NCI-H1417 (cell line): ENCODE measurements around the gene KLK1.
"Not testable (repeated sequence)": the region's sequence is repeated elsewhere in the genome, so short reads cannot be mapped to it uniquely, and the experiment has no call there.

Experiments used
- DNase-seq, 3 experiments: peaks; one replicate each; lab custom pipeline; 2025; lab: John Stamatoyannopoulos, UW

Gene KLK1

DNA sequence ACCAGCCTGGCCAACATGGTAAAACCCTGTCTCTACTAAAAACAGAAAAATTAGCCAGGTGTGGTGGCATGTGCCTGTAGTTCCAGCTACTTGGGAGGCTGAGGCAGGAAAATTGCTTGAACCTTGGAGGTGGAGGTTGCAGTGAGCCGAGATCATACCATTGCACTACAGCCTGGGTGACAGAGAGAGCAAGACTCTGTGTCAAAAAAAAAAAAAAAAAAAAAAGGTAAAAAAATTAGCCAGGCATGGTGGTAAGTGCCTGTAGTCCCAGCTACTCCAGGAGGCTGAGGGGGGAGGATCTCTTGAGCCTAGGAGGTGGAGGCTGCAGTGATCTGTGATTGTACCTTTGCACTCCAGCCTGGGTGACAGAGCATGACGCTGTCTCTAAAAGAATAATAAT lies 53.4 kb downstream of the KLK1 start, which contains the start of gene GPR32:
GPR32 (plus strand) TSS at position 301 of the 400 bp plus-strand sequence. CDS start 137 bp downstream, outside the sequence.
- DNase-seq: not testable (repeated sequence)
